NK-92 (cell line): Measurements from ENCODE around the gene HOOK2.

ENCODE experiments used
- DNase-seq: peaks from one replicate; lab custom pipeline; 2025; ENCODE audit not compliant: unreplicated experiment; lab: John Stamatoyannopoulos, UW

The HOOK2 gene

GRCh38 chr19:12794196-12794941 lies 19.0 kb upstream of the HOOK2 start:
- no peak for DNase-seq

DNA sequence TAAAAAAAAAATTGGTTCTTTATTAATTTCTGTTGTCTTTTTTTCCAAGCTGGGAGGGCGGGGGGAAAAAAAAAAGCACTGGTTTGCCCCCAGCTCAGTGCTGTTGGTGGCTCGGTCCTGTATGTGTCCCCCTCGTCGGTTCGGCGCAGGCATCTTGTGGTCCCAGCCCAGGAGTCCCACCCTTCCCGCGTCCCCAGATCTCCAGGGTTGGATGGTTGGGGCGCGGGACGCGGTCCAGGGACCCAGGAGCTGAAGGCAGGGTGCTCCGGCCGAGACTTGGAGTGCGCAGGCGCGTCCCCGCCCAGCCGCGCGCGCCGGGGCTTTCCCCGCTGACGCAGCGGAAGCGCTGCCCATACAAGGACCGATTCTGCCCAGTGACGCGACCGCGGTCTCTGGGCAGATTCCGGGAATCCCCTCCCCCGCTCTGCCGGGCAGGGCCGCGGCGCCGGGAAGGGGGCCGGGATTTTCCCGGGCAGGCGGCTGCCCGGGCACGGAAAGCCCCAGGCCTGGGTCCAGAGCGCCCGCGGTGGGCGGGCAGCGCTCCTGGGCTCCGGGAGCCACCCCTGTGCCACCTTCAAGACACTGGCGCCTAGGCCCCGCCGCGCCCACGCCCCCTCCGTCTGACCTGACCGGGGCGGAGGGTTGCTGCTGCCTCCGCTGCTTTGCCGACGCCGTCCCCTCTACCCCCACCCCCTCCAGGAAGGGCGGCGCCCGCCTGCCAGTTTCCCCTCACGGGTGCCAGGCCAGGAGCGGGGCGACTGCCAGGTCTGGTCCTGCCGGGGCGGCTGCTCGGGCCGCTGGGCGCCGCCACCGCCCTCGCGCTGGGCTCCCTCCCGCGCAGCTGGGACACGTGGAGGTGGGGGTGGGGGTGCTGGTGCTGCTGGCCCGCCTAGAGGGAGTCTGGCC lies 18.2 kb upstream of the HOOK2 start:
- no peak for DNase-seq

- DNase-seq: no peak
Measured at GRCh38 chr19:12792853-12793289, 17.5 kb upstream of the HOOK2 start.

DNA sequence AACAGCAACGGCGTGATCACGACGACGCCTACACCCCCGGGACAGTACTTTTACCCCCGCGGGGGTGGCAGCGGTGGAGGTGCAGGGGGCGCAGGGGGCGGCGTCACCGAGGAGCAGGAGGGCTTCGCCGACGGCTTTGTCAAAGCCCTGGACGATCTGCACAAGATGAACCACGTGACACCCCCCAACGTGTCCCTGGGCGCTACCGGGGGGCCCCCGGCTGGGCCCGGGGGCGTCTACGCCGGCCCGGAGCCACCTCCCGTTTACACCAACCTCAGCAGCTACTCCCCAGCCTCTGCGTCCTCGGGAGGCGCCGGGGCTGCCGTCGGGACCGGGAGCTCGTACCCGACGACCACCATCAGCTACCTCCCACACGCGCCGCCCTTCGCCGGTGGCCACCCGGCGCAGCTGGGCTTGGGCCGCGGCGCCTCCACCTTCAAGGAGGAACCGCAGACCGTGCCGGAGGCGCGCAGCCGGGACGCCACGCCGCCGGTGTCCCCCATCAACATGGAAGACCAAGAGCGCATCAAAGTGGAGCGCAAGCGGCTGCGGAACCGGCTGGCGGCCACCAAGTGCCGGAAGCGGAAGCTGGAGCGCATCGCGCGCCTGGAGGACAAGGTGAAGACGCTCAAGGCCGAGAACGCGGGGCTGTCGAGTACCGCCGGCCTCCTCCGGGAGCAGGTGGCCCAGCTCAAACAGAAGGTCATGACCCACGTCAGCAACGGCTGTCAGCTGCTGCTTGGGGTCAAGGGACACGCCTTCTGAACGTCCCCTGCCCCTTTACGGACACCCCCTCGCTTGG lies 16.9 kb upstream of the HOOK2 start:
- no peak for DNase-seq

DNA sequence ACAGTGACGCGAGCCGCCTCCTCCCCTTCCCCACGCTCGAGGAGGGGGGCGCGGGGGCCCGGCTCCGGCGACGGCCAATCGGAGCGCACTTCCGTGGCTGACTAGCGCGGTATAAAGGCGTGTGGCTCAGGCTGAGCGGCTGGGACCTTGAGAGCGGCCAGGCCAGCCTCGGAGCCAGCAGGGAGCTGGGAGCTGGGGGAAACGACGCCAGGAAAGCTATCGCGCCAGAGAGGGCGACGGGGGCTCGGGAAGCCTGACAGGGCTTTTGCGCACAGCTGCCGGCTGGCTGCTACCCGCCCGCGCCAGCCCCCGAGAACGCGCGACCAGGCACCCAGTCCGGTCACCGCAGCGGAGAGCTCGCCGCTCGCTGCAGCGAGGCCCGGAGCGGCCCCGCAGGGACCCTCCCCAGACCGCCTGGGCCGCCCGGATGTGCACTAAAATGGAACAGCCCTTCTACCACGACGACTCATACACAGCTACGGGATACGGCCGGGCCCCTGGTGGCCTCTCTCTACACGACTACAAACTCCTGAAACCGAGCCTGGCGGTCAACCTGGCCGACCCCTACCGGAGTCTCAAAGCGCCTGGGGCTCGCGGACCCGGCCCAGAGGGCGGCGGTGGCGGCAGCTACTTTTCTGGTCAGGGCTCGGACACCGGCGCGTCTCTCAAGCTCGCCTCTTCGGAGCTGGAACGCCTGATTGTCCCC lies 16.1 kb upstream of the HOOK2 start, which contains the start of gene JUNB:
JUNB (plus strand) TSS at position 142 of the 706 bp plus-strand sequence; CDS start at position 428, 286 bp downstream.
- DNase-seq: peak; percentile 83

DNA sequence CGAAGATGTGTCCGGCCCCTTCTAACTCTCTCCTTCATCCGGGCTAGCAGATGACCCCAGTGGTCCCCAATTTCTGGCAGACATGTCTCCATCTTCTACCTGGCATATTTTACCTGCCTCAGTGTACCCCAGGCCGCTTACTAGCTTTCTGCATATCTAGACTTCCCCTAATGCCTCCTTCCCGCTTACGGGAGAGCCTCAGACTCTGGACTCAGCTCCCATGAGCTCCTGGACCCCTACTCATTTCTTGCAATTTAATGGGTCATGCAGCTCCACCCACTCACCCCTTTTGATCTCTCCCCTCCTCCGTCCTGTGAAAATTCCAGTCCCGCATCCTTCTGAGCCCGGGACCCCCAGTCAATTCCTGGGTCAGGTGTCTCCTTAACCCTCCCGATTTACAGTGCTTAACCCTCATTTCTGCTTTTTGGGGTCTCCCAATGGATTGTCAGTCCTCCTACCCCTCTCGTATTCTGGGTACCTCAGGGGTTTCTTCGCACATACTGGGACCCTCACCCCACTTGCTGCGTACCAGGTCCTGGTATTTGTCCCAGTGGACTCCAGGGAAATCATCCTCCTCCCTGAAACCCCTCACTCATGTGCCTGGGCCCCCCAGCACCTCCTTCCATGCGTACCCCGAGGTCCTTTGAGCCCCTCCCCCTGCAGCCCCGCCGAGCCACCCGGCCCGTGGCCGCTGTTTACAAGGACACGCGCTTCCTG lies 15.4 kb upstream of the HOOK2 start:
- no peak for DNase-seq

- peak; percentile 66 for DNase-seq
Measured at GRCh38 chr19:12789904-12790619, 14.7 kb upstream of the HOOK2 start.

DNA sequence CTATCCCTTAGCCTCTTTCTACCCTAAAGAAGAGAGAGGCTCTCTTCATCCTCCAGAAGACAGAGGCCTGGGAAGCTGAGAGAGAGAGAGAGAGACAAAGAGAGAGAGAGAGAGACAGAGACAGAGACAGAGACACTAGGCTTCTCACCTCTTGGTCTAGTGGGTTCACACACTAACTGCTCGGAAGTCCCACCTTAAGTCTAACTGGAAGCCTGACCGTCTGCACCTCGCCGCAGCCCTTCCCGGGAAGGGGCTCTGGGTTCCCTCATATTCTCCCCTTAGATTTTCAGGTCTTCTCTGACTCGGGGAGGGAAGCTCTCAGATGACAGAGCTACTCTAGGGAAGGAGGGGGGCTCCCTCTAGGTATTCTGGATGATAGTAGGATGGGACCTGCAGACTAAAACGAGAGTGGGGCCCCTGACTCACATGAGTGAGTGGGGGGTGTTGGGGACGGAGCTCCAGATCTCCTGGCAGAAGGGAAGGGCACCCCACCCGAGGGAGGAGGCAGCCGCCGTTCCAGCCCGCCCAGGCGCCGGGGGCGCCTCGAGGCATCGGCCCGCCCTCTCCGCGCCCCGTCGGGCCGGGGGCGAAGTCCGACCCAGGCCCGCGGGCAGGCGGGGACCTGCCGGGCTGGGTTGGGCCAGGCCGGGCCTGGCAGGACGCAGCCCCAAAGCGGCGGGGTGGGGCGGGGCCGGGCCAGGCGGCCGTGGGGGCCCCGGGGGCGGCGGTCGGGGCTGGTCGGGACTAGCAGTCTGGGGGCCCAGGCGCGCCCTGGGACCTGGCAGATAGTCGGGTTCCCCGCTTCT lies 13.9 kb upstream of the HOOK2 start:
- DNase-seq: no peak

DNA sequence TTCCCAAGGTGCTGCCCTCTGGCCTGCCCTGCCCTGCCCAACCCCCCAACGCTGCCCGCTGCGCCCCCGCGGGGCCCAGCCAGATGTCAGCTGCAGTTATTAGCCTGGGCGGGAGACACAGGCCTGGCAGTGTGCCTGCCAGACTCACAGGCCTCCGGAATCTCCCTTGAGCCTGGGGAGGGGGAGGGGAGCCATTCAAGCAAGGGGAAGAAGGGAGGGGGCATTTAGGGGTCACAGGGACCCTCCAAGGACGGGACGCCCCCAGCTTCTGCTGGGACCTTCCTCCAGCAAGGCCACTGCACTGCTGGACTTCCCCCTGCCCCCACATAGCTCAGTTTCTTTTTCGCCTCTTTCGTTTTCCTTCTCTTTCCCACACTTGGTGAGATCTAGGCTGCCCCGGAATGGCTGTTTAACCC lies 13.3 kb upstream of the HOOK2 start:
- DNase-seq: no peak

DNA sequence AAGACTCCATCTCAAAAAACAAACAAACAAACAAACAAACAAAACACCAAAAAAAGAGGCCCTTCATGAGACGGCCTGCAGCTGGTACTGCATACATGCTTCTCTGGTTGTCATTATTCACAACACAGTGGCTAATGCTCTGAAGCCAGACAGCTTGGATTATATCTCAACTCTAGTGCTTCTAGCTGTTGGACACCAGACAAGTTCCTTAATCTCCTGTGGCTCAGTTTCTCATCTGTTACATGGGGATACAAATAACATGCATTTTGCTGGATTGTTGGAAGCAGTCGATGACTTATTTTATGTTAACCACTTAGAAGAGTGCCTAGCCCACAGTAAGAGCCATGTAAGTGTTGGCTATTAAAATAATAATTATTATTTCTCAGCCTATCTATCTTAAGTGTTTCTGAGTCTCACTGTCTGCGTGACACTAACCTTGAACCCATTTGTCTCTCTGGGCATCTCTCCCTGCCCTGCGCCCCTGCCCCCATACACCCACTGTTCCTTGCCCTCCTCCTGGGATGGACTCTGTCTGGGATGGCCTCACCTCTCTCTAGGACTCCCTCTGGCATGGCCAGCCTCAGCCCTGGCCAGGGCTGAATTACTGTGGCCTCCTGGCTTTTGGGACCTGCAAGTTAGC lies 12.8 kb upstream of the HOOK2 start:
- no peak for DNase-seq

DNA sequence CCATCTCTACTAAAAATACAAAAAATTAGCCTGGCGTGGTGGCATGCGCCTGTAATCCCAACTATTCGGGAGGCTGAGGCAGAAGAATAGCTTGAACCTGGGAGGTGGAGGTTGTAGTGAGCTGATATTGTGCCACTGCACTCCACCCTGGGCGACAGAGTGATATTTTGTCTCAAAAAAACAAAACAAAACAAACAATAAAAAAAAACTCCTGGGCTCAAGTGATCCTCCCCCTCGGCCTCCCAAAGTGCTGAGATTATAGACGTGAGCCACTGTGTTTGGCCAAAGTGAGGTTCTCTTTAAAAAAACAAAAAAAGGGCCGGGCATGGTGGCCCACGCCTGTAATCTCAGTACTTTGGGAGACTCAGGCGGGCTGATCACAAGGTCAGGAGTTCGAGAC lies 12.1 kb upstream of the HOOK2 start:
- DNase-seq: no peak

- DNase-seq: no peak
Measured at GRCh38 chr19:12786952-12787351, 11.6 kb upstream of the HOOK2 start.

- DNase-seq: no peak
Measured at GRCh38 chr19:12786141-12786870, 11.0 kb upstream of the HOOK2 start.

DNA sequence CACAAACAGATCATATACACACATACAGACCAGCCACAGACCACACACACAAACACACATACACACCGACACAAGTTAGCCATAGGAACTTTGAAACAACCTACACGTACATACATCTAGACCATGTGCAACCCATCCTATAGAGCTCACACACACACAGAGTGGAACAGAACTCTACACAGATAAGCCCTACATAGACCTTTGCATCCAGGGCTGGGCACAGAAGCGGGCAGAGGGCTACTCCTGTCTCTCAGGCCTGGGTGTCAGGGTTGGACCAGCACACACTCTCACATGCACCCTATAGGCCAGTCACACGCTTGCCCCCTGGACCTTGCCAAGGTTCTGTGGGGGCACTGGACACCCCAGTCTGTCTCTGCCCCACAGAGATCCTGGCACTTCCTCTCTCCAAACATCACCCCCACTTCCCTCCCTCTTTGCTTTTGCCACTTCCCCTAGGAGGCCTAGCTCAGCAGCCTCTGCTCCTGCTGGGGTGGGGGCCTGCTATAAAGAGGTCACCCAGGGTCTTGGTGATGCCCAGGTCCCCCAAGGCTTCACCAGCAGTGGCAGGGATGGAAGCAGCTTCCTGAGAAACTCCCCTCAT lies 10.2 kb upstream of the HOOK2 start:
- DNase-seq: no peak

- DNase-seq: no peak
Measured at GRCh38 chr19:12784871-12785430, 9.6 kb upstream of the HOOK2 start.

DNA sequence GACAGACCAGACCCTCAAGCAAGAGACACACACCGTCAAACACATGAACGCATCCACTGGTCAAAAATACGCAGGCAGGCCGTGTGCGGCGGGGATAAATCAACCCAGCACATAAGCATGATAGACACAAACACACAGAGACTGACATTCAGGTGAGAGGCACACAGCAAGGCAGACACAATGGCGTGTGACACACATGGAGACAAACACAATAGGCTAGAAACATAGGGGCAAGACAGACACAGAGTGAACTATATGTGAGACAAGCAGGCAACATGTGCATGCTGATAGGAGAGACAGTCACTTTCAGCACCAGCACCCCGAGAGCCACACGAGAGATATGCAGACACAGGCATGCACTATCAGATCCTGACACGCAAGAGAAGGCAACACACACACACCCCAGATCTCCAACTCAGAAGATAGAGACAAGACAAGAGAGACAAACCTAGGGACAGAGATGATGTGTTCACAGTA lies 9.1 kb upstream of the HOOK2 start:
- no peak for DNase-seq
